Measurements from ENCODE around the gene GTF3C1. TPM values are rescaled to one million over a fixed set of nuclear protein-coding genes. Genes with fewer than 3 reads are reported as not detected.

Gene GTF3C1
- total RNA-seq, 1 experiment from 2014 or later: 97.5 TPM

GRCh38 chr16:27522173-27522707 is 27.5 kb downstream of the GTF3C1 start:
- BruUV-seq (replicated peaks): no TSS peak

DNA sequence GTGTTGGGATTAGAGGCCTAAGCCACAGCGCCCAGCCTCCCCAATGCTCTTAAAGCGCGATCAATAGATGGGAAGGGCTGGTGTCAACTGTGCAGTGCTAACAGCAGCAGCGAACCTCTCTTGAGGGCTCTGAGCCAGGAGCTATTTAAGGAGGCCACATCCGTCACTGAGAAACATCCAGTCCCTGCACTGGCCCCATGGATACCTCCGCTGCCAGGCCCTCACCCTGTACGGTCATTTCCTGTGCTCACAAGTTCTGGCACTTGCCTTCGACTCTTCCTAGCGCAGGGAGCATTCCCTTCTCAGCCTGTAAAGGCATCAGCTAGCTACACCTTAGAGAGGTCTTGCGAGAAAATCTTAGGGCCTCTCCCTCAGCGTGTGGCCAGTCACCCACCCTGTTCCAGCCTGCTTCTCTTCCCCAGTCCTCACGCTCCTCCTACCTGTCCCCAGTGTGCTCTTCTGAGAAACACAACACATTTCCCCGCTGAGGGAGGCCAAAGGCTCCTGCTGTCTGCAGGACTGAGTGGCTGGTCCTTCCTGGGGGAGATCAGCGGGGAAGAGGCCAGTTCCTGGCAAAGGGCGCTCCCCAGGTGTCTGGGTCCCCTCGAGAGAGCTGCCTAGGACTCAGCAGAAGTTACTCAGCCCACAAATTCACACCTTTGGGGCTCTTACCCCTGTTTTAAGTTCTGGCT is 28.6 kb downstream of the GTF3C1 start:
- H3K9ac ChIP-seq (ENCODE audit: low read length): no peak overlapping the region
- BruUV-seq (replicated peaks): no TSS peak
- DNase-seq (no peak), ATAC-seq (no peak)
- intact Hi-C loops (cut with micrococcal nuclease): no loop called here
- H3K4me3 ChIP-seq (ENCODE audit: low read length): no peak overlapping the region
- ChIA-PET POLR2A (ENCODE audit: unreplicated experiment) (no interaction called here), CTCF (no interaction called here)
- H3K79me2 ChIP-seq (ENCODE audit: low read length): no peaks in the 10 kb centered on the region
- no peaks in the 10 kb centered on the region for H3K27me3 ChIP-seq (ENCODE audit: low read length)
- H3K9me2 ChIP-seq (replicated peaks; ENCODE audit: low read length): no peaks in the 10 kb centered on the region
- no peak for TF ChIP-seq EZH2phosphoT487 (IDR thresholded peaks at IDR 0.05; ENCODE audit: borderline replicate concordance, low read length)
- no peak for TF ChIP-seq EZH2 (IDR thresholded peaks at IDR 0.05; ENCODE audit: low read length, unreplicated experiment)
- TF ChIP-seq CTCF (conservative IDR thresholded peaks at IDR 0.05; ENCODE audit: low read depth, low read length): no peak
- H3K36me3 ChIP-seq (ENCODE audit: low read depth, low read length): peaks cover 8% of the 10 kb centered on the region
- no peaks in the 10 kb centered on the region for H3K9me3 ChIP-seq (ENCODE audit: low read length)
- H3K27ac ChIP-seq (ENCODE audit: low read length): no peak overlapping the region
- H2AFZ ChIP-seq (ENCODE audit: low read length): no peak overlapping the region
- H4K20me1 ChIP-seq (ENCODE audit: low read length): no peaks in the 10 kb centered on the region
- H3F3A ChIP-seq (ENCODE audit: low read length, unreplicated experiment): no peaks in the 10 kb centered on the region
- no peaks in the 10 kb centered on the region for H3K4me1 ChIP-seq (ENCODE audit: insufficient read depth, low read length)
- no peak overlapping the region for H3K4me2 ChIP-seq (ENCODE audit: low read length)

More at GRCh38 chr16:27522173-27522707, 27.5 kb downstream of the GTF3C1 start:
- H3K4me3 ChIP-seq (ENCODE audit: low read length): no peak overlapping the region
- no peak overlapping the region for H2AFZ ChIP-seq (ENCODE audit: low read length)
- TF ChIP-seq CTCF (conservative IDR thresholded peaks at IDR 0.05; ENCODE audit: low read depth, low read length) (no peak), EZH2 (IDR thresholded peaks at IDR 0.05; ENCODE audit: low read length, unreplicated experiment) (no peak)
- DNase-seq (no peak), ATAC-seq (no peak)
- no peaks in the 10 kb centered on the region for H3K9me3 ChIP-seq (ENCODE audit: low read length)
- no peak overlapping the region for H3K9ac ChIP-seq (ENCODE audit: low read length)
- no peaks in the 10 kb centered on the region for H3F3A ChIP-seq (ENCODE audit: low read length, unreplicated experiment)
- CTCF ChIA-PET: no interaction called here
- no peak overlapping the region for H3K27ac ChIP-seq (ENCODE audit: low read length)
- H4K20me1 ChIP-seq (ENCODE audit: low read length): no peaks in the 10 kb centered on the region
- no peaks in the 10 kb centered on the region for H3K79me2 ChIP-seq (ENCODE audit: low read length)
- peaks cover 8% of the 10 kb centered on the region for H3K36me3 ChIP-seq (ENCODE audit: low read depth, low read length)
- POLR2A ChIA-PET (ENCODE audit: unreplicated experiment): no interaction called here
- H3K27me3 ChIP-seq (ENCODE audit: low read length): no peaks in the 10 kb centered on the region
- no peaks in the 10 kb centered on the region for H3K9me2 ChIP-seq (replicated peaks; ENCODE audit: low read length)
- intact Hi-C loops (cut with micrococcal nuclease): no loop called here
- no peak overlapping the region for H3K4me2 ChIP-seq (ENCODE audit: low read length)
- H3K4me1 ChIP-seq (ENCODE audit: insufficient read depth, low read length): no peaks in the 10 kb centered on the region

DNA sequence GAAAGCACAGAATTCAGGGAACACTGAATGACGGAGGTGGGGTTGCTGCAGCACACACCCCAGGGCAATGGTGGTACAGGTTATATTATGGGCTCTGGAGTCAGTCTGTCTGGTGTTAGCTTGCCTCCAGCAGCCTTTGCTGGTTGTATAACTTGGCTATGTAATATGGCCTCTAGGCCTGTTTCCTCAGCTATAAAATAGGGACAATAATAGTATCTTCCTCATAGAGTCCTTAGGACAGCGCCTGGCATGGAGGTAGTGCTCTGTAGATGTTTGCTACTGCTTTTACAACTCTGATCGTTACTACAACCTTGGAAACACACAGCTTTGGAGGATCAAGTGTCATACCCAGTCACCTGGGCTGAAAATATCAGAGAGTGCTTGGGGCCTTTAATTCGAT is 31.5 kb downstream of the GTF3C1 start:
- Histone ChIP-seq H3K4me3 (ENCODE audit: low read length) (no peak overlapping the region), H3K27ac (ENCODE audit: low read length) (no peak overlapping the region), H3K4me2 (ENCODE audit: low read length) (no peak overlapping the region), H3K27me3 (ENCODE audit: low read length) (no peaks in the 10 kb centered on the region), H3K36me3 (ENCODE audit: low read depth, low read length) (peaks cover 5% of the 10 kb centered on the region; the same call in 1 of the 2 replicates), H3K9ac (ENCODE audit: low read length) (no peak overlapping the region), H3F3A (ENCODE audit: low read length, unreplicated experiment) (no peaks in the 10 kb centered on the region), H3K79me2 (ENCODE audit: low read length) (no peaks in the 10 kb centered on the region), H2AFZ (ENCODE audit: low read length) (no peak overlapping the region), H3K4me1 (ENCODE audit: insufficient read depth, low read length) (no peaks in the 10 kb centered on the region), H3K9me3 (ENCODE audit: low read length) (no peaks in the 10 kb centered on the region), H4K20me1 (ENCODE audit: low read length) (no peaks in the 10 kb centered on the region), H3K9me2 (replicated peaks; ENCODE audit: low read length) (no peaks in the 10 kb centered on the region)
- ATAC-seq (no peak), DNase-seq (no peak)
- ChIA-PET POLR2A (ENCODE audit: unreplicated experiment) (no interaction called here), CTCF (no interaction called here)
- intact Hi-C loops (cut with micrococcal nuclease): no loop called here
- BruUV-seq (replicated peaks): no TSS peak
- TF ChIP-seq EZH2 (IDR thresholded peaks at IDR 0.05; ENCODE audit: low read length, unreplicated experiment) (no peak), CTCF (conservative IDR thresholded peaks at IDR 0.05; ENCODE audit: low read depth, low read length) (no peak), EZH2phosphoT487 (IDR thresholded peaks at IDR 0.05; ENCODE audit: borderline replicate concordance, low read length) (no peak)
